ENCODE results near the gene CYYR1. TPM values are rescaled to one million over a fixed set of nuclear protein-coding genes. Genes with fewer than 3 reads are reported as not detected.

The CYYR1 gene
- polyA plus RNA-seq, 2 of the 4 experiments (the other 2 are of a cell fraction), result not detected

GRCh38 chr21:26422706-26423105 is 150.4 kb downstream of the CYYR1 start:
- Histone ChIP-seq H3K4me3 (no peak overlapping the region), H3K27ac (no peak overlapping the region), H3K4me2 (no peak overlapping the region), H3K4me1 (no peaks in the 10 kb centered on the region), H3K9me3 (no peaks in the 10 kb centered on the region)
- POLR2A ChIA-PET, result no interaction called here
- FAIRE-seq (no peak), ATAC-seq (no peak), DNase-seq (ENCODE audit: low read depth in 1 of 2, low spot score in 1 of 2) (no peak)
- no peak for TF ChIP-seq MAZ (IDR thresholded peaks at IDR 0.05; ENCODE audit: borderline replicate concordance, low read depth, low read length)
- TF ChIP-seq E2F6 (IDR thresholded peaks at IDR 0.05; ENCODE audit: borderline replicate concordance, low read depth), result no peak
- no peak for TF ChIP-seq RAD21 (conservative IDR thresholded peaks at IDR 0.05 in 1 of 2, IDR thresholded peaks at IDR 0.05 in 1 of 2)
- no peak for TF ChIP-seq CBX2 (IDR thresholded peaks at IDR 0.05; ENCODE audit: borderline replicate concordance, low read depth)
- TF ChIP-seq GATA3 (IDR thresholded peaks at IDR 0.05; ENCODE audit: borderline replicate concordance), result no peak
- TF ChIP-seq CEBPB (IDR thresholded peaks at IDR 0.05), result no peak
- no peak for TF ChIP-seq FOSB (CRISPR knock-in tag; IDR thresholded peaks at IDR 0.05)
- TF ChIP-seq POLR2A (IDR thresholded peaks at IDR 0.05; ENCODE audit: low read length), result no peak
- no peak for TF ChIP-seq EHF (CRISPR knock-in tag; IDR thresholded peaks at IDR 0.05)
- no peak for TF ChIP-seq CHD2 (IDR thresholded peaks at IDR 0.05; ENCODE audit: low read length, partially characterized antibody)
- no peak for TF ChIP-seq REST (IDR thresholded peaks at IDR 0.05)
- TF ChIP-seq HOXA7 (CRISPR knock-in tag; IDR thresholded peaks at IDR 0.05), result no peak
- TF ChIP-seq HEYL (CRISPR knock-in tag; IDR thresholded peaks at IDR 0.05), result no peak
- no peak for TF ChIP-seq ZNF302 (CRISPR knock-in tag; IDR thresholded peaks at IDR 0.05)
- no peak for TF ChIP-seq RCOR1 (IDR thresholded peaks at IDR 0.05; ENCODE audit: low read depth, low read length)
- TF ChIP-seq RARB (CRISPR knock-in tag; IDR thresholded peaks at IDR 0.05), result no peak
- TF ChIP-seq ELK1 (IDR thresholded peaks at IDR 0.05; ENCODE audit: low read depth, low read length), result no peak
- TF ChIP-seq HDAC2 (IDR thresholded peaks at IDR 0.05), result no peak
- TF ChIP-seq CHD4 (IDR thresholded peaks at IDR 0.05; ENCODE audit: borderline replicate concordance), result no peak
- TF ChIP-seq RFX5 (IDR thresholded peaks at IDR 0.05), result no peak
- 71% methylated on average over 4 of the region's 4 CpGs for whole genome bisulfite sequencing (ENCODE audit: missing lambda C conversion rate)
- CTCF ChIA-PET, result no interaction called here

GRCh38 chr21:26422138-26422537 is 150.9 kb downstream of the CYYR1 start:
- DNase-seq (ENCODE audit: low read depth in 1 of 2, low spot score in 1 of 2), result no peak
- ATAC-seq, result no peak
- ChIA-PET CTCF (no interaction called here), POLR2A (no interaction called here)
- no peaks in the 10 kb centered on the region for H3K9me3 ChIP-seq
- no peak overlapping the region for H3K4me3 ChIP-seq
- WGBS (ENCODE audit: missing lambda C conversion rate), result 80% methylated on average over 3 of the region's 3 CpGs
- H3K27ac ChIP-seq, result no peak overlapping the region
- H3K4me1 ChIP-seq, result no peaks in the 10 kb centered on the region
- FAIRE-seq, result no peak
- H3K4me2 ChIP-seq, result no peak overlapping the region
- no peak for TF ChIP-seq ESRRA (IDR thresholded peaks at IDR 0.05; ENCODE audit: borderline replicate concordance, low read length)
- TF ChIP-seq BHLHE40 (IDR thresholded peaks at IDR 0.05; ENCODE audit: low read depth, low read length), result no peak
- TF ChIP-seq ZNF302 (CRISPR knock-in tag; IDR thresholded peaks at IDR 0.05), result no peak
- TF ChIP-seq KDM1A (IDR thresholded peaks at IDR 0.05; ENCODE audit: low read depth), result no peak
- TF ChIP-seq EP300 (IDR thresholded peaks at IDR 0.05), result no peak
- TF ChIP-seq RNF2 (IDR thresholded peaks at IDR 0.05; ENCODE audit: borderline replicate concordance, low read depth), result no peak
- no peak for TF ChIP-seq GATA3 (IDR thresholded peaks at IDR 0.05; ENCODE audit: borderline replicate concordance)
- no peak for TF ChIP-seq E2F6 (IDR thresholded peaks at IDR 0.05; ENCODE audit: borderline replicate concordance, low read depth)
- TF ChIP-seq ZSCAN20 (CRISPR knock-in tag; IDR thresholded peaks at IDR 0.05), result no peak
- no peak for TF ChIP-seq TFCP2L1 (CRISPR knock-in tag; IDR thresholded peaks at IDR 0.05)
- TF ChIP-seq ZFP36 (IDR thresholded peaks at IDR 0.05; ENCODE audit: borderline replicate concordance, partially characterized antibody), result no peak
- no peak for TF ChIP-seq USF2 (IDR thresholded peaks at IDR 0.05)
- no peak for TF ChIP-seq NR3C1 (IDR thresholded peaks at IDR 0.05)
- no peak for TF ChIP-seq ATOH8 (CRISPR knock-in tag; IDR thresholded peaks at IDR 0.05; ENCODE audit: low read depth)
- TF ChIP-seq RFX5 (IDR thresholded peaks at IDR 0.05), result no peak
- no peak for TF ChIP-seq CEBPB (IDR thresholded peaks at IDR 0.05)
- TF ChIP-seq SREBF2 (IDR thresholded peaks at IDR 0.05), result no peak
- TF ChIP-seq PHF8 (IDR thresholded peaks at IDR 0.05; ENCODE audit: borderline replicate concordance, low read depth), result no peak

All from A549 (cell line).